Endothelial cell of umbilical vein (primary cell): ENCODE data around the gene USP25.

Source experiments
- EZH2 ChIP-seq: IDR thresholded peaks from 2 replicates; pipeline ENCODE4 v1.6.1; 2012; ENCODE audit warnings: borderline replicate concordance, low read depth, mild to moderate bottlenecking, moderate library complexity, low read length, inconsistent platforms; ENCODE audit not compliant: severe bottlenecking
- FOS ChIP-seq: IDR thresholded peaks from 2 replicates; pipeline ENCODE4 v1.6.1; 2011; ENCODE audit warnings: mild to moderate bottlenecking, low read length, moderate library complexity, borderline replicate concordance; ENCODE audit not compliant: insufficient read depth
- GATA2 ChIP-seq: IDR thresholded peaks from 2 replicates; pipeline ENCODE4 v1.7.0; 2011; ENCODE audit warnings: low read depth, mild to moderate bottlenecking, moderate library complexity, mixed read lengths, low read length; ENCODE audit not compliant: insufficient read length, insufficient read depth
- JUN ChIP-seq: IDR thresholded peaks from 2 replicates; pipeline ENCODE4 v1.6.1; 2011; ENCODE audit warnings: borderline replicate concordance, low read depth; ENCODE audit not compliant: insufficient read length, insufficient read depth
- MYC ChIP-seq: IDR thresholded peaks from one replicate; pipeline ENCODE4 v1.6.1; 2011; ENCODE audit warnings: mild to moderate bottlenecking, low read depth, low read length
- POLR2A ChIP-seq: IDR thresholded peaks from 2 replicates; pipeline ENCODE4 v1.6.1; 2012; ENCODE audit warnings: low read depth, mild to moderate bottlenecking, control low read depth, low read length
- POLR2AphosphoS5 ChIP-seq: IDR thresholded peaks from 2 replicates; pipeline ENCODE4 v1.6.1; 2012; ENCODE audit warnings: low read depth, mild to moderate bottlenecking, control low read depth, low read length, moderate library complexity; ENCODE audit not compliant: insufficient read depth
- TF ChIP-seq, protein P1 (sequence below), 2 donors: IDR thresholded peaks; 1 replicate in 1 of 2; 2 replicates in 1 of 2; pipeline ENCODE4 v1.5.1; 2011; ENCODE audit warnings: low read length in 2 of 2, mild to moderate bottlenecking in 2 of 2, moderate library complexity in 2 of 2, control low read depth in 1 of 2, inconsistent platforms in 1 of 2, low read depth in 1 of 2; ENCODE audit not compliant: insufficient read depth in 1 of 2; ENCODE audit errors: extremely low read depth in 1 of 2
- TF ChIP-seq, protein P2 (sequence below): IDR thresholded peaks from 2 replicates; pipeline ENCODE4 v1.6.1; 2011; ENCODE audit not compliant: insufficient read depth, insufficient read length

DNA sequence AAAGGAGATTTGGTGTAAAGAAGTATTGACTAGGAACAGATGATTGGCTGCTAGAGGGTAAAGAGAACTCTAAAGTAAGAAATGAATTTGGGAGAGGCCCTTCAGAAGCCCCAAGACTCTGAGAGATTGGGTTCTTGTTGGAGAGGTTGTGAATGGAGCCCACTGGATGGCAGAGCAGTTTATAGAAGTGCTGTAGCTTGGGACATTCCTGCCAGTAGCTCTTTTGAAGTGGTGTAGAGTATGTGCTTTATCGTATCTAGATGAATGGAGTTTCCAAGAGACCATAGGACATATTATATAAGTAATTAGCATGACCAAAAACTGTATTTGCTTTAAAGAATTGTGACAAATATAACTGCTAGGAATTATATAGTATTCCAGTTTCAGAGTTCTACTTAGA is 21.3 kb downstream of the USP25 start:
- TF ChIP-seq, protein P1, sequence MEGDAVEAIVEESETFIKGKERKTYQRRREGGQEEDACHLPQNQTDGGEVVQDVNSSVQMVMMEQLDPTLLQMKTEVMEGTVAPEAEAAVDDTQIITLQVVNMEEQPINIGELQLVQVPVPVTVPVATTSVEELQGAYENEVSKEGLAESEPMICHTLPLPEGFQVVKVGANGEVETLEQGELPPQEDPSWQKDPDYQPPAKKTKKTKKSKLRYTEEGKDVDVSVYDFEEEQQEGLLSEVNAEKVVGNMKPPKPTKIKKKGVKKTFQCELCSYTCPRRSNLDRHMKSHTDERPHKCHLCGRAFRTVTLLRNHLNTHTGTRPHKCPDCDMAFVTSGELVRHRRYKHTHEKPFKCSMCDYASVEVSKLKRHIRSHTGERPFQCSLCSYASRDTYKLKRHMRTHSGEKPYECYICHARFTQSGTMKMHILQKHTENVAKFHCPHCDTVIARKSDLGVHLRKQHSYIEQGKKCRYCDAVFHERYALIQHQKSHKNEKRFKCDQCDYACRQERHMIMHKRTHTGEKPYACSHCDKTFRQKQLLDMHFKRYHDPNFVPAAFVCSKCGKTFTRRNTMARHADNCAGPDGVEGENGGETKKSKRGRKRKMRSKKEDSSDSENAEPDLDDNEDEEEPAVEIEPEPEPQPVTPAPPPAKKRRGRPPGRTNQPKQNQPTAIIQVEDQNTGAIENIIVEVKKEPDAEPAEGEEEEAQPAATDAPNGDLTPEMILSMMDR (IDR thresholded peaks at IDR 0.05; ENCODE audit: extremely low read depth in 1 of 2, insufficient read depth in 1 of 2, low read depth in 1 of 2, low read length in 2 of 2), result no peak
- TF ChIP-seq, protein P2, sequence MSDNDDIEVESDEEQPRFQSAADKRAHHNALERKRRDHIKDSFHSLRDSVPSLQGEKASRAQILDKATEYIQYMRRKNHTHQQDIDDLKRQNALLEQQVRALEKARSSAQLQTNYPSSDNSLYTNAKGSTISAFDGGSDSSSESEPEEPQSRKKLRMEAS, result no peak
- TF ChIP-seq GATA2 (no peak), POLR2AphosphoS5 (no peak), POLR2A (no peak), EZH2 (no peak), MYC (no peak), FOS (no peak), JUN (no peak)
